B cell (primary cell): ENCODE results near the gene KIAA1191.

Source experiments
- CTCF ChIP-seq: fragments of 200-600 bp; IDR thresholded peaks from one replicate; pipeline ENCODE4 v1.8.0; 2022; ENCODE audit warnings: antibody characterized with exemption, mild to moderate bottlenecking
- EZH2 ChIP-seq: IDR thresholded peaks from 2 replicates; pipeline ENCODE4 v1.6.1; 2012; ENCODE audit warnings: borderline replicate concordance, low read depth, mild to moderate bottlenecking, moderate library complexity, low read length; ENCODE audit not compliant: insufficient read depth, poor library complexity, severe bottlenecking

GRCh38 chr5:176394096-176394495, 32.5 kb upstream of the KIAA1191 start:
- TF ChIP-seq CTCF (no peak), EZH2 (no peak)
